Inflammatory macrophage treated with lipopolysaccharide for 1 hour (primary cell): Measurements from ENCODE around the gene IRX4.

Experiments
- DNase-seq, 2 donors: peaks; one replicate each; pipeline ENCODE4 v3.0.0-alpha.2; 2020 to 2022

The IRX4 gene

GRCh38 chr5:1890296-1890695 is 7.6 kb upstream of the IRX4 start:
- no peak for DNase-seq

DNA sequence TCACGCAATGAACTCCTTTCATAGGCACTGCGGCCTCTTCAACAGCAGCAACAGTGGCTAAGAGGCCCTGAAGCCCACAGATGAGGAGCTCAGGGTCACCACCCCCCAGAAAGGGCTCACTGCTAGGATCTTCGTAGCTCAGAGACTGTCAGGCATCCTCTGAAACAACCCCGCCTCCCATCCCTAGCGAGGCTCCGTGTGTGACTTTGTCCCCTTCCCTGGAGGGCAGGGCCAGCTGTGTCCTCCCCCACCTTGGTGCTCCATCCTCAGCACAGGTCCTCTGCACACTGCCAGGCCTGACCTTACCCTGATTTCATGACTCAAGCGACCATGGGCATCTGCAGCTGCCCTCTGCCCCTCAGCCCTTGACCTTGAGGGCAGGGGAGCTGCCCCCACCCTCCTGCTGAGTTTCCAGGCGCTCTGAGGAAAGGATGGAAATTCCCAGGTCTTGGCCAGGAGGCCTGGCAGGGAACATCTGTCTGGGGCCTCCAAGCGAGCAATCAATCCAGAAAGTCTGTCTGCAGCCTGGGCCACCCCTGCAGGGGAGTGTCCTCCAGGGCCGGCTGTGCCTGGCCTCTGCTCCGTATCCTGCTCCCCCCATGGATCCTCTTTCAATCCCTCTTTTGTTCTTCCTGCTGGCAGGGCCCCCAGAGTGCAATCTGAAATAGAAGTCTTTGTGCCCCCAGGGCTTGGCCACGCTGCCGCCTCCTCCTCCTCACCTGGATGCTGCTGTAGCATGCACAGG is 6.8 kb upstream of the IRX4 start:
- DNase-seq, result no peak

GRCh38 chr5:1888541-1889251 is 6.0 kb upstream of the IRX4 start:
- no peak for DNase-seq

DNA sequence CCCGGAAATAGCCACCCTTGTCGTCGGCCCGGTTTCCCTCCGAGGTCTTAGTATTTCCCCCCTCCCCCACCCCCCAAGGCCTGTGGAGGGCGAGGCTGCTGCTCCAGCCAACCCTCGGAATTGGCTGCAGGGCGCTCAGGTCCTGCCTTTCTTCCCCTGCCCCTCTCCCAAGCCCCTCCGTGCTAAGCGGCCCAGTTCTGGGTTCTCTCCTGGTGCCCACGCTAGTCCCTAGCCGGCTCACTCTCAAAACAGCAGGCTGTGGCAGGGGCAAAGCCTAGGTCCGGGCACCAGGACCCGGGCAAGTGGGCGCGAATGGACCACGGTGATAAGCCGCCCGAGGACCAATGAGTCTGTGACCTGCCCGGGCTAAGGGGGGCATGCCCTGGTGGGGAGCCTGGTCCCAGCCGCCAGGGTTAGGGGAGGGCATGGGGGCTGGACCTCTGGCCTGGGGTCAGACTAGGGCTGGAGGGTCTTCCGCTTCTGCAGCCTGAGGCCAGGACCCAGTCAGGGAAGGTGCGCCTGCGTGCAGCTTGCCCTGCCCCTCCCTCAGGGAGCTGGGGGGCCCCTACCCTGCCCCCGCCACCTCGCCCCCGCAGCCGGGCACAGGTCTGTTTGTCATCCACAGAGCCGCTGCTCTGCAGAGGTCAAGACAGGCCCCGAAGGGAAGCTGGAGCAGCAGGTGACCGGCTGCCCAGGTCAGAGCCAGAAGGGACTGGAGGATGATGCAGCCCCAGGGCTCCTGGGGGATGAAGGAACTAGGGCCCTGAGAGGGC is 5.0 kb upstream of the IRX4 start:
- DNase-seq, result no peak

DNA sequence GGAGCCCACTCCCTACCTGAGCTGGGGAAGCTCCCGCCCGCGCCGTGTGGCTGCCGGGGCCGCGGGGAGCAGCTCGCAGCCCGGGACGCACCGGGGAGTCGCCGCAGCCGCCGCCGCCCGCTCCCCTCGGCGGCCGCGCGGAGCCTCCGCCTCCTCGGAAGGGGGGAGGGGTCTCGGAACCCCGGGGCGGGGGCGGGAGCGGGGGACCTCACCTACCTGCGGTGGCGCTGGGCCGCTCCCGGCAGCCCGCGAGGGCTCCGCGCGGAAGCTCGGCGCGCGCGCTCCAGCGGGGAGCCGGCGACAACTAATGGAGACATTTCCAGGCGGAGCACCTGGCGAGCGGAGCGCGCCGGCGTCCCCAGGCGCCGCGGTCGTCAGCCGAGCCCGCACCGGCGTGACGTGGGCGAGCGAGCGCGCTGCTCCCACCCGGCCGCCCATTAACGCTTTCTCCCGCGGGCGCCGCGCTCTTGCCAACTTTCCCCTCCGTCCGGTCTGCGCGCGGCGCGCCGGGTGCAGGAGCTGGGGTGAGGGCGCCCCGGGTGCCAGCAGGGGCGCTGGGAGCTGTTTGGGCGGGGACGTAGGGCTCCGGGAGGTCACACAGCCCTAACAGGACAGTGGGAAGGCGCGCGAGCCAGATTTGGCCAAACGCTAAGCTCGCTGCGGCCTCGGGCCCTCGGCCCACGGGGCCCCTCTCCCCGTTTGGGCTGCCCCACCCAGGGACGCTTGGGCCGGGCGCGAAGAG is 4.3 kb upstream of the IRX4 start:
- no peak for DNase-seq

- no peak for DNase-seq
Measured at GRCh38 chr5:1885868-1886845, 3.4 kb upstream of the IRX4 start.

DNA sequence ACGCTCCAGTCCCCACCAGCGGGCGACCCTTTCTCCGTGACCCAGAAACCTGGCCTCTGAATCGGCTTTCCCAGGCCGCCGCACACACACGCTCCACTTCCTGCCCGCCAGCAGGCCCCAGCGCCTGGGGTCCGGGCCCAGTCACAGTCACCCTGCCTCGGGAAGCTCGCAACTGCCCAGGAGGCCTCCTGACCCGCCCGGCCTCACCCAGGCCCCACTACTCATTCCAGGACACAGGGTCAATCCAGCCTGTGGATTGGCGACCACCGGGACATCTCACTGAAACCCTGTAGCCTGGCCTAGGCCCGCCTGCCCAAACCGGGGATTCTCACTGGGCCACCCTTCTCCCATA is 2.7 kb upstream of the IRX4 start:
- no peak for DNase-seq

GRCh38 chr5:1884678-1885403 is 2.1 kb upstream of the IRX4 start:
- no peak for DNase-seq

DNA sequence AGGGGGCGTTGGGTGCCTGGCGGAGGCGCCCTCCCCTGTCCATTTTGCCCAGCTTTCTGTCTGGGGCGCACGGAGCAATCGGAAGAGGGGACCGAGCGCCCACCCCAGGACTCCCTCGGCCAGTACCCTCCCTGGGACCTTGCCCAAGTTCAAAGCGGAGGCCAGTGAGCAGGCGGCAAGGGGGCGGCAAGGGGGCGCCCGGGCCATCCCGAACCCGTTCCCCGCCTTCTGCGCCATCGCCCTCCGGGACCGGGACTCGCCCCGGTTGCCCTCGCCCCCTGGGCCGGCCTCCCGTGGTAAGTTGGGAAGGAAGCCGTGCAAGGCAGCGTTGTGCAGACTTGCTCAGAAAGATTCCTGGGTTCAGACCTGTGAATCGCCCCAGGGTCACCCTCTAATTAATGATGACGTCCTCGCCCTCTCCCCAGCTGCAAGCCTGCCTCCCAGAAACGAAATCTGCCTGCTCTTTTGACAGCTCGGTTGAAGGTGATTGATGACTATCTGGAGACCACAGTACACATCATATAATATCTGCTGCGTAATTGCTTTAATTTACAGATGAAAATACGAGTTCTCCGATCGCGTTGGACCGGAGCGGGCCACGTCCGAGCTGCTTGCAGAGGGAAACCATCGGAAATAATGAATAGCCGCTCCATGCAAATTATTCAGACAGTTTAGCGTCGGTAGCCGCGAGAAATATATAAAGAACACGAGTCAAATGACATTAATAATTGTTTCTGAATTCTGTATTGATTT is 1.4 kb upstream of the IRX4 start:
- no peak for DNase-seq

DNA sequence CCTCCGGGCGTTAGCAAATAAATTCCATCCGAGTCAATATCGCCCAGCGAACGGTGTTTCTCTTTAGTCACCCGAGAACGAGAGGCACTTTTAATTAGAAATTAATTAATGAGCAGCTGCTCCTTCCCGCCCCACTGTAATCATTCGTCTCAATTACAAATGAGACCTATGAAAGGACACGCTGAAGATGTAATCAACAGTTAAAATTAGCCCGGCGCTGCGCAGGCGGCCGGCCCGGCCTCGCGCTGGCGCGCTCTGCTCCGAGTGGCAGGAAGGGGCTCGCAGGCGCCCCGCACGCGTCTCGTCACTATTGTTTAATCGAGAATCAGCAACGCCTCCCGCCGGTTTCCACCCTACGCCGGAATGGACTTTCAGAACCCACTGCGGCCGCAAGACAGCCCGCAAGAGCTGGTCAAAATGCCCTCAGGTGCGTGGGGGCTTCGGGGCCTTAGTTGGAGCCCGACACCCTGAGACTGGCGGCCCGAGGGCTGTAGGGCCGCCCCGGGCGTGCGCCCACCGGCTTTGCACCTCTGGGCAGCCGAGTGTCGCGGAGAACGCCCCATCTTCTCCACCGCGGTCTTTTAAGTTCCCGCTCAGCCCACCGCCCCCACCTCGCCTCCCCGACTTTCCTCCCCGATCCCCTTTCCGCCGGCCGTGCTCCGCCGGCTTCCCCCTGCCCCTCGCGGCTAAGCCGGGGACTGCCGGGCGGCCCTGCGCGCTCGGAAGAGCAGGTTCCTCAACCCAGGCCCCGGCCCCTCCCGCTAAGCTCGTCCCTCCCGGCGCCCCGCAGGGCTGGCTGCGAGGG is 597 bp upstream of the IRX4 start:
- no peak for DNase-seq

DNA sequence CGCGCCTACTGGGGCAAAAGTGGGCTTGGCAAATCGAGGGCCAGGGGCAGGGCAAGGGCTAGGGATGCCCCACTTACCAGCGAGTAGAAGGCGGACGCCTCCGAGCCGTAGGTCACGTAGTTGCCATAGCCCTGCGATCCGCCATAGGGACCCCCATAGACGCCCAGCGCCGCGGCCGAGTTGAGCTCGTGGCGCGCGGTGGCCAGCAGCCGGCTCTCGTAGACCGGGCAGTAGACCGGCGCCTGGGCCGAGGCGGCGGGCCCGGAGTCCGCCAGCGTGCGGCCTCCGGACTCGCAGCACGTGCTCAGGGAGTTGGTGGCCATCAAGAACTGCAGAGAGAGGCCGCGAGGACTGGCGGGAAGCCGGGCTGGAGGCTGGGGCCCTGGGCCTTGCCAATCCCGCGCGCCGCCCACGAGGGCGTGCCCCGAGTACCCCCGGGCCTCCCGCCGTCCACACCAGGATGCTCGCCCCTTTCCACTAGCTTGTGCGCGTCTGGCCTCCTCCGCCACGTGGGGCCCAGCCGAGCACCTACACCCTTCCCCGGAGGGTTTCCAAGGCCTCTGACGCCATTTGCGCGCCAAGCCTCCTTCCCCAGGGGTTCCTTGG is 891 bp downstream of the IRX4 start:
- DNase-seq, result no peak

DNA sequence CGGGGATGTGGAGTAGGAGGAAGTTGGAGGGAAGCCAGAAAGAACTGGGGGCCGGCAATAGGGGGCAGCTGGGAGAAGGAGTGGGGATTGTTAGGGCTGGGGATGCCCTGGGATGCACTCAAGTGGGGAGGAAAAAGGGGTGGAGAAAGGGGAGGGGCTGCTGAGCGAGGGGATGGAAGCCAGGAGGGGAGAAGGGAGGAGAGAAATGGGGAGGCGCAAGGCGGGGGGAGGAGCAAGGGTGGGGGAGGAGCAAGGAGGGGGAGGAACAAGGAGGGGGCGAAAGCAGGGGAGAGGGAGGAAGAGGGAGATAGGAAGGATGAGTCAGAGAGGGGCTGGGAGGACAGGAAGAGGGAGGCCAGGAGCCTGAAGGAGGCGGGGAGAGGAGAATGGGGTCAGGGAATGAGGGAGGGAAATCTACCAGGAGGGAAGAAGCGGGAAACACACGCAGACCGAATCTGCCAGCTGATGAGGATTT is 1.6 kb downstream of the IRX4 start:
- no peak for DNase-seq

DNA sequence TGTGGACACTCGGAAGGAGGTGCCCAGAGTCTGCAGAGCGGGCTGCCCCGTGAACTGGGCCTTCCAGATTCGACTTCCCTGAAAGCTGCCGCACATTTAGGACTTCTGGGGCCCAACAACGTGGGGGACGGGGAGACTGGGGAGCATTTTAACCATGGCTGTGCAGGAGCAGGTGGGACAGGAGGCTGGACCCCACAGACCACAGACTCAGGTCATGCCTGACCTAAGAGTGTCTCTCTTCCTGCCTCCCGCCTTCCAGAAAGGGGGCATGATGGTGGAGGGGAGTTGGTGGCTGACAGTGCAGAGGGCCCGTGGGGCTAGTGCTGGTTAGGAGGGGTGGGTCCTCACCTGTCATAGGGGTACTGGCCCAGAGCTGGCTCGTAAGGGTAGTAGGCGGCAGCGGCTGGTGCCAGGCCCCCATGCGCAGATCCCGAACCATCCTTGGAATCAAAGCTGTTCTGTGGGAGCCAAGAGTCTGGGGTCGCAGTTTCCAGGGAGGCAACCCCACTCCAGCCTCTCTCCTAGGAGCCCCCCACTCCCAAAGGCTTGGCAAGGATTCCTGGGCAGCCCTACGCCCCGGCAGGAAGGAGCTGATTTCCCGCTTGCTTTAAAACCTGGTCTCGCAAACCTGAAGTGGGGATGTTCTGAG is 2.2 kb downstream of the IRX4 start:
- DNase-seq, result no peak

DNA sequence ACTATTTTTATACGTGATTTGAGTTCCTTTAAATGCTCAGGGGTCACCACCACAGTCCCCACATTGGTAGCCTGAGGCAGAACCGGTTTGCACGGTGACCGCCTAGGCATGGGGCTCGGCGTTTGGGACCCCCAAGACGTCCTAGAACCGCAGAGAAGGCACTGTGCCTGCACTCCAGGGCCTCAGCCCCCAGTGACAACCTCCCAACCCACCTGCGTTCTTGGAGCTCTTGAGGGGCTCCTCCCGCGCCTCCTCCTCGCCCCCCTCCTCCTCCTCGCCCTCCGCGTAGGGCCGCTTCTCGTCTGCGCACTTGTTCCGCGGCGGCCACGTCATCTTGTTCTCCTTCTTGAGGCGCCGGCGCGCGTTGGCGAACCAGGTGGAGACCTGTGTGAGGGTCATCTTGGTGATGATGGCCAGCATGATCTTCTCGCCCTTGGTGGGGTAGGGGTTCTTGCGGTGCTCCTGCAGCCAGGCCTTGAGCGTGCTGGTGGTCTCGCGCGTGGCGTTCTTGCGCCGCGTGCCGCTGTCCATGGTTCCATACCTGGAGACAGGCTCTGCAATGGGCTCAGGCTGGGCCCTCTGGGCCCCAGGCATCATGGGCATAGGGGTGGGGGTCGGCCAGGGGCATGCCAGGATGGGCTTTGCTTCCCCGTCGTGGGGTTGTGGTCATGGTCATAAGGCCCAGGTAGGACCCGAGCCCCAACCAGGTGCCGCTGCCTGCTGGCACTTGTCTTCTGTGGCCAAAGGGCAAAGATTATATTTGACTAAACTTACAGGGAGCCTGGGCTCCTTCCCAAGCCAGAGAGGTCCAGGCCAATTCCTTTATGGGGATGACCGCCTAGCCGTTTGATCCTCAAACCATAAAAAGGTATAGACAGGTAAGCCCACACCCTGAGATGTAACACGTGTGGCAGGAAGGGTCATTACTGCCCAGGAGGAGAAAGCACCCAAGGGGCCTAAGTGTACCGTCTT is 3.1 kb downstream of the IRX4 start:
- no peak for DNase-seq

DNA sequence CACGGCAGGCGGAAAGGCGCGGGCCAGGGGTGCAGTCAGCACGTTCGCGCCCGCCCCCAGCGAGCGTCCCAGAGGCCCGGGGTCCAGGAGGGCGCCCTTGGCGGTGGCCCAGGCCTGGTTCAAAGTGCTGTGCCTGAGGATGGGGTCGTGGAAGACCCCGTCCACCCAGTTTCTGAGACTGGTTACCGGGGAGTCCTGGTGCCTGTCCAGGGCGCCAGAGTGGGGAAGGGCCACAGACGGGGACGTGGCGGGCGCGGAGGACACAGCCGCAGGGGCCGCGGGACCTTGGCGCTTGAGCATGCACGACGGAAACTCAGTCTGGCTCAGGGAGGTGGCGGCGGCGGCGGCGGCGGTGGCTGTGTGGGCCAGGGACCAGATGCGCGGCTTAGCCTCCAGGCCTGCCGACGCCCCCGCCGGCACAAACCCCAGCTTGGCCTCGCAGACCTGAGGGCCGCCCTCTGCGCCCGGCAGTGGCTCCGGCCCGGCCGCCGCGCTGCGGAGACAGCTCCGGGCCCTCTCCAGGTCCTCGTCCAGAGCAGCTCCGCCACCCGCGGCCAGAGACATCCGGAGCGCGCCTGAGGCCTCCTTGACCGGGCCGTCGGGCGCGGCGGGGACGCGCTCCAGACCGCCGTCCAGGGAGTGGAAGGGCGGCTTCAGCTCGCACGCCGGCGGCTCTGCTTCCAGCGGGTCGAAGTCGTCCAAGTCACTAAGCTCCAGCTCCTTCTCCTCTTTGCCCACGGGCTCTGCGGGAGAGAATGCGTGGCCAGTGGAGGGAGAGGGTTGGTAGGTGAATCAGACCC is 4.5 kb downstream of the IRX4 start:
- no peak for DNase-seq
